Activated CD4-positive, alpha-beta T cell treated with anti-CD3 and anti-CD28 coated beads for 48 hours (primary cell): ENCODE data around the gene NT5E.
"Not testable (repeated sequence)": the region's sequence is repeated elsewhere in the genome, so short reads cannot be mapped to it uniquely, and the experiment has no call there.

Source experiments
- DNase-seq: peaks from one replicate; pipeline ENCODE4 v3.0.0-alpha.2; 2020

Gene NT5E

DNA sequence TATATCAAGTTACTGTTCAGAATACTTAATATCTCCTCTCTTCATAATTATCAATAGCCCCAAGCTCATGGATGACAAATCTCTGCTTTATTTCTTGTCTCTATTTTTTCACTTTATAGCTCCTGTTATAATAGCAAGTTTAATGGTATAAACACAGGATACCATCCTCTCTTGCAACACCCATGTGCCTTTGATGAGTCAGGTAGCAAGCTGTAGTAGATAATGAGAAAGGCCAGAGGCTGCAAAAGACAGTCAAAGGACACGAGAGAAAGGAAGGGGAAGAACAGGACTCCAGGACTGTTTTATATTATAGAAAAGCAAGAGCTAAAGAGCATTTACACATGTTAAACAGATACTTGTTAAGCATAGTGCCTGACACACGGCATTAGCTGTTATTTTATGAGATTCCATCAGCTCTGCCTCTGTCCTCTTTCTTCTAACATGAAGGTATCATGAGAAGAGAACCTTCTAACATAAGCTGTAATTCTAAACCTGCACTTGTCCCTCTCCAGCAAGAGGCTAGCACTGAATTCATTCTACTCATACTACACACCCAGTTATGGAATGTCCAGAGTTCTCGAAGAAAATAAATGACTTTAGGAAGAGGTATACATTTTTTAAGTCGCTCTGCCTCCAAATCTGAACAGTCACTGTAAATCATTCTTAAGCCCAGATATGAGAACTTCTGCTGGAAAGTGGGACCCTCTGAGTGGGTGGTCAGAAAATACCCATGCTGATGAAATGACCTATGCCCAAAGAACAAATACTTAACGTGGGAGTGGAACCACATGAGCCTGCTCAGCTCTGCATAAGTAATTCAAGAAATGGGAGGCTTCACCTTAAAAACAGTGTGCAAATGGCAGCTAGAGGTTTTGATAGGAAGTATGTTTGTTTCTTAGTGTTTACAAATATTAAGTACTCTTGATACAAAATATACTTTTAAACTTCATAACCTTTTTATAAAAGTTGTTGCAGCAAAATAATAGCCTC, 45.0 kb downstream of the NT5E start:
- DNase-seq, result no peak

DNA sequence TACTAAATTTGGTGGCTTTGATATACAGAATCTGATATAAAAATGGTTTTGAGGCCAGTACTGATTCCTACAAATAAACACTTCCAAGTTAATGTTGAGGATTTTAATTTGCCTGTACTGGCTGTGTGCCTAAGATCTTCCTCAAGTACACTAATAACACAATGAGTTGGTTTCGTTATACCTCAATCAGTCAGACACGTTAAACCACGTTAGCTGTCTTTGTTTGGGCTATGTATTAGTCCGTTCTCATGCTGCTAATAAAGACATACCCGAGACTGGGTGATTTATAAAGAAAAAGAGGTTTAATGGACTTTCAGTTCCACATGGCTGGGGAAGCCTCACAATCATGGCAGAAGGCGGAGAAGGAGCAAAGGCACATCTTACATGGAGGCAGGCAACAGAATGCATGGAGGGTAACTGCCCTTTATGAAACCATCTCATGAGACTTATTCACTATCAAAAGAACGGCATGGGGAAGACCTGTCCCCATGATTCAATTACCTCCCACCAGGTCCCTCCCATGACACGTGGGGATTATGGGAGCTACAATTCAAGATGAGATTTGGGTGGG, 46.2 kb downstream of the NT5E start:
- no peak for DNase-seq

DNA sequence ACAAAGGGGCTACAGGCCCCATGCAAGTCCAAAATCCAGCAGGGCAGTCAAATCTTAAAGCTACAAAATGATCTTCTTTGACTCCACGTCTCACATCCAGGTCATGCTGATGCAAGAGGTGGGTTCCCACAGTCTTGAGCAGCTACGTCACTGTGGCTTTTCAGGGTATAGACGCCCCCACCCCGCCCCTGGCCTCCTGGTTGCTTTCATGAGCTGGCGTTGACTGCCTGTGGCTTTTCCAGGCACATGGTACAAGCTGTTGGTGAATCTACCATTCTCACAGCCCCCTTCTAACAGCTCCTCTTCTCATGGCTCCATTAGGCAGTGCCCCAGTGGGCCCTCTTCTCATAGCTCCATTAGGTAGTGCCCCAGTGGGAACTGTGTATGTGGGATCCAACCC, 47.0 kb downstream of the NT5E start:
- no peak for DNase-seq

DNA sequence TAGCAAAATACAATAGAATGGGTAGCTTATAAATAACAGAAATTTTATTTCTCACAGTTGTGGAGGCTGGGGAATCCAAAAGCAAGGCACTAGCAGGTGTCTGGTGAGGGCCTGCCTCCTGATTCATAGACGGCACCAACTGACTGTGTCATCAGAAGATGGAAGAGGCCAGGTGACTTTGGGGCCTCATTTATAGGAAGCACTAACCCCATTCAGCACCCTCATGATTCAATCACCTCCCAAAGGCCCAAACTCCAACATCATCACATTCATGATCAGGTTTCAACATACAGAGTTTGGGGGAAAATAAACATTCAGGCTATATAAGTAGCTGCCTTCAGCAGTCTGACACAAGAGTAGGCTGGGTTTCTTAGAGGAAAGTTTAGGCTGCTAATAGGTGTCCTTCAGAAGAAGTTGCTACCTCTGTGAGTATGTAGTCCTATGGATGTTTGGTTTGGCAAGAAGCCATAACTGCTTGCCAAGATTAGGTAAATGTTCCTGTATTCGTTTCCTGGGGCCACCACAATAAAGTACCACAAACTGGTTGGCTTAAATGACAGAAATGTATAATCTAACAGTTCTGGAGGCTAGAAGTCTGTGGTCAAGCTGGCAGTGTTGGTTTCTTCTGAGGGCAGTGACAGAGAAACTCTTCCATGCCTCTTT, 48.8 kb downstream of the NT5E start:
- DNase-seq, result no peak

DNA sequence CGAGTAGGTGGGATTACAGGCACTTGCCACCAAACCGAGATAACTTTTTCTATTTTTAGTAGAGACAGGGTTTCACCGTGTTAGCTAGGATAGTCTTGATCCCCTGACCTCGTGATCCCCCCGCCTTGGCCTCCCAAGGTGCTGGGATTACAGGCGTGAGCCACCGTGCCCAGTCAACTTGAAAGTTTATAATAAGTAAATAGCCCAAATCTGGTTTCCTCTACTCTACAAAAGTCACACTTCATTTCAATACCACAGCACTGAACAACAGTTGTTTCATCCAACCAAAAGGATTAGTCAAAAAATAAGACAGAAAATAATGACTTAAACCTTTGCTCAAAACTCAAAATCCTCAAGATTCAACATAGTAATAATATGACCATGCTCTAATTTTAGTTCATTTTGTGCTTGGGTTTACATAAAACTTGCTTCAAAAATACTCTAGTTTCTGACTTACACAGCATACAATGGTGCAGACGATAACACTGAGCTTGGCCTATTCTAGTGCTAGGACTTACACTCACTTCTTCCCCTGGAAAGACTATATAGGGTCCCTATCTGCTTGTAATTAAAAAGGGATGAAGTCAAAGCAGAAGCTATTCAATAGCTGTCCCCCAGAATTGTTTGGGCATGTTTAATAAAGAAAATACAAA, 56.7 kb downstream of the NT5E start:
- peak; percentile 43 for DNase-seq

DNA sequence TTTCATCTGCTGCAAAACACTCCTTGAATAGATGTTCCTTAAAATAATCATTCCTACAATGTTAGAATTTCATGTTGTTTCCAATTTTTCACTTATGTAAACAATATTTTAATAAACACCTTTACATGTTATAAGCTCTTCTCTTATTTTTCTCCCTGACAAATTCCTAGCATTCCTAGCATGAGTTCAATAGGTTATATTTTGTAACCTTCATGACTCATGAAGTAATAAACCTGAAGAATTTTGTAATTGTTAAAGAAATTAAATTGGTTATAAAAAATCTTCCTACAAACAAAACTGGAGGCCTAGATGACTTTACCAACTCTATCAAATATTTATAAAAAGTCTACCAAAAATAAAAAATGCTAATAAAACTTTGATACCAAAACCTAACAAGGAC, 66.3 kb downstream of the NT5E start:
- DNase-seq, result no peak

DNA sequence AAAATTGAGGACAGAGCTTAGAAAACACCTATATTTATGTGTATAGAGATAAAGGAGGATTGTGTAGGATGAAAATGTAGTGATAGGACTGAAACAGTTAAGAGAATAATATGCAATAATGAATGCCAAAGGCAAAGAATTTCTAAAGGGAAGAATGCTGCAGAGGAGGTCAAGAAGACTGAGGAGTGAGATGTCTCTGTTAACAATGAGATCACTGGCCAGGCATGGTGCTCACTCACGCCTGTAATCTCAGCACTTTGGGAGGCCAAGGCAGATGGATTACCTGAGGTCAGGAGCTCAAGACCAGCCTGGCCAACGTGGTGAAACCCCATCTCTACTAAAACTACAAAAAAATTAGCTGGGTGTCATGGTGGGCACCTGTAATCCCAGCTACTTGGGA, 74.4 kb downstream of the NT5E start:
- not testable (repeated sequence) for DNase-seq

DNA sequence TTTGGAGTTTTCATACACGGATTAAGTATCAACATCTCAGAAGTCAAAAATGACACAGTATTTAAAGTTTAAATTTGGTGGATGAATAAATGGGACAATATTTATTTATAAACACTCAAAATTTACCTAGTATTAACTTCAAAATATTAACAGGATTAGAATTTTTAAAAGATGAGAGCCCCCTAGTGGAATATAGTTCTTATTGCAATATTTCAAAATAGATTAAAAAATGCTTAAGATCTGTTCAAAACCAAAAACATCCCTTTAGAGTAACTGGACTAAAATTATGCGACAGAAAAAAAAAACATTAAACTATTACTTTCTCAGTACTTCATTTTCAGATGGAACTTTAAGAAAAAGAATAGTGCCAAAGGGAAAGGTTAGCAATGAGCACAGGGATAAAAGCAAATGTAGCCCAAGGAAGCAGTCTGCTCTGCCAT, 87.2 kb downstream of the NT5E start:
- DNase-seq, result no peak

DNA sequence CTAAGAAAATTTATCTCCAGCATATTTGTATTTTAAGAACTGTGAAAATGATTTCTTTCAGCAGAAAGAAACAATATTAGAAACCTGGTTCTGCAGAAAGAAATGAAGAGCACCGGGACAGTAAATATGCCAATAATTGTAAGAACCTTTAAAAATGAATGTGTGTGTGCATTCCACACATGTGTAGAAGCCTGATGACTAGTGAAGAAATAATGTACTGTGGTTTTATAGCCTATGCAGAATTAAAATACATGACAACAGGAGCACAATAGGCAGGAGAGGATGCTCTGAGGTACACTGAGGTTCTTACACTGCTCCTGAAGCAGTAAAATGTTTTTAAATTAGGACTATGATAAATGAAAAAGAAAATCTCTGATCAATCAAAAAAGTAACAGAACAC, 94.9 kb downstream of the NT5E start:
- DNase-seq, result no peak
